PC-3 (cell line): Measurements from ENCODE around the gene CCSER1. TPM values are rescaled to one million over a fixed set of nuclear protein-coding genes. Genes with fewer than 3 reads are reported as not detected.

ENCODE experiments used
- ATAC-seq: fragments of 200-7000 bp; cut with Tn5 transposase; 2 replicates; pipeline ENCODE4 v1.9.1; 2020; ENCODE audit warnings: mild to moderate bottlenecking, moderate library complexity
- BruUV-seq: library from RNA; stranded (reverse); fragments of 400-500 nt; replicated peaks from 2 replicates; lab custom pipeline; 2021; lab: Mats Ljungman, UMichigan
- CTCF ChIA-PET: fragments of 300-600 bp; sonication (Branson Sonifier 250); formaldehyde crosslinking; loops from one replicate; lab custom pipeline; 2022; ENCODE audit warnings: antibody characterized with exemption; lab: Charles Lee
- POLR2A ChIA-PET: fragments of 300-600 bp; sonication (Branson Sonifier 250); formaldehyde crosslinking; loops from one replicate; lab custom pipeline; 2022; ENCODE audit warnings: antibody characterized with exemption; ENCODE audit not compliant: unreplicated experiment; lab: Charles Lee
- DNase-seq: peaks from one replicate; pipeline ENCODE4 v3.0.0-alpha.2; 2015
- H2AFZ ChIP-seq: fragments of 300-600 bp; sonication (generic); 2 replicates; pipeline ENCODE4 v1.6.0; 2016; ENCODE audit warnings: antibody characterized with exemption, low read length
- H3F3A ChIP-seq: fragments of 300-600 bp; sonication (generic); one replicate; pipeline ENCODE4 v1.6.0; 2017; ENCODE audit warnings: antibody characterized with exemption, low read length, control low read depth, mild to moderate bottlenecking; ENCODE audit not compliant: unreplicated experiment
- H3K27ac ChIP-seq: fragments of 300-600 bp; sonication (generic); 2 replicates; pipeline ENCODE4 v1.5.1; 2016; ENCODE audit warnings: mild to moderate bottlenecking, low read length
- H3K27me3 ChIP-seq: fragments of 300-600 bp; sonication (generic); 2 replicates; pipeline ENCODE4 v1.6.1; 2016; ENCODE audit warnings: low read length, mixed read lengths
- H3K36me3 ChIP-seq: fragments of 300-600 bp; sonication (generic); 2 replicates; pipeline ENCODE4 v1.6.1; 2016; ENCODE audit warnings: low read depth, mixed run types, low read length, mixed read lengths
- H3K4me1 ChIP-seq: fragments of 300-600 bp; sonication (generic); 2 replicates; pipeline ENCODE4 v1.5.1; 2016; ENCODE audit warnings: low read length; ENCODE audit not compliant: insufficient read depth
- H3K4me2 ChIP-seq: fragments of 300-600 bp; sonication (generic); 2 replicates; pipeline ENCODE4 v1.6.0; 2016; ENCODE audit warnings: low read length
- H3K4me3 ChIP-seq: fragments of 300-600 bp; sonication (generic); 2 replicates; pipeline ENCODE4 v1.5.1; 2016; ENCODE audit warnings: mild to moderate bottlenecking, low read length, mixed read lengths
- H3K79me2 ChIP-seq: fragments of 300-600 bp; sonication (generic); 2 replicates; pipeline ENCODE4 v1.6.1; 2017; ENCODE audit warnings: low read length, mixed read lengths
- H3K9ac ChIP-seq: fragments of 300-600 bp; sonication (generic); 2 replicates; pipeline ENCODE4 v1.6.0; 2016; ENCODE audit warnings: mild to moderate bottlenecking, low read length
- H3K9me2 ChIP-seq: fragments of 300-600 bp; sonication (generic); replicated peaks from 2 replicates; pipeline ENCODE4 v1.6.1; 2016; ENCODE audit warnings: mixed run types, low read length, mixed read lengths
- H3K9me3 ChIP-seq: fragments of 300-600 bp; sonication (generic); 2 replicates; pipeline ENCODE4 v1.6.1; 2016; ENCODE audit warnings: low read length, mixed read lengths
- H4K20me1 ChIP-seq: fragments of 300-600 bp; sonication (generic); 2 replicates; pipeline ENCODE4 v1.6.1; 2016; ENCODE audit warnings: low read length, mixed read lengths
- EZH2 ChIP-seq: fragments of 300-600 bp; sonication (generic); IDR thresholded peaks from one replicate; pipeline ENCODE4 v1.6.1; 2017; ENCODE audit warnings: antibody characterized with exemption, mild to moderate bottlenecking, low read length; ENCODE audit not compliant: unreplicated experiment
- EZH2phosphoT487 ChIP-seq: fragments of 300-600 bp; sonication (generic); IDR thresholded peaks from 2 replicates; pipeline ENCODE4 v1.6.1; 2018; ENCODE audit warnings: mild to moderate bottlenecking, antibody characterized with exemption, low read length, borderline replicate concordance
- intact Hi-C: fragments of 100-400 bp; cut with micrococcal nuclease; formaldehyde crosslinking; loops from 2 replicates; pipeline ENCODE4 v1.9.0; 2023
- total RNA-seq: library from RNA; depleted of rRNA; stranded (reverse); fragments of >200 nt; gene quantifications from 2 replicates; pipeline ENCODE4 v1.2.3, GENCODE V29; 2014
- TF ChIP-seq, protein P1 (sequence below): fragments of 300-600 bp; sonication (generic); conservative IDR thresholded peaks from 2 replicates; pipeline ENCODE4 v1.5.1; 2017; ENCODE audit warnings: antibody characterized with exemption, low read depth, mild to moderate bottlenecking, low read length

CCSER1 gene
- total RNA-seq, 1 experiment from 2014 or later, result 6.0 TPM

DNA sequence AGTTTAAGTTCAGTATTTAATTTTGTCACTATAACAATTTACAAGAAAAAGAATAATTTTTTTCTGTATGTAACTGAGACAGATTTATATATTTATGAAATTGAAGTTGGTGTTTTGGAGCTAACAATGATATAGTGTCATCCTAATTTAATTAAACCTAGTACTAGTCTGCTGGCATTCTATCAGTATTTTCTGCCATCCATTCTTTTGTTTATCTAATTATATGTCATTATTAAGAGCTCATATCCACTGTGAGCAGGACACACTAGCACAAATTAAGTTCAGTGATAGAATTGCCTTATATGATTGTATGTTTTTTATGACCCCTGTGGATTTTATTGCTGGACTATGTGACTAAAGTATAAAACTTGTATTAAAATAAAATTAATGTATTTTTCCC lies 996.5 kb downstream of the CCSER1 start:
- H3K27me3 ChIP-seq, result no peaks in the 10 kb centered on the region
- DNase-seq (no peak), ATAC-seq (no peak)
- no peaks in the 10 kb centered on the region for H3K9me2 ChIP-seq
- H3K27ac ChIP-seq, result no peak overlapping the region
- no TSS peak for BruUV-seq
- H3K9me3 ChIP-seq, result no peaks in the 10 kb centered on the region
- no peaks in the 10 kb centered on the region for H3K79me2 ChIP-seq
- intact Hi-C loops, result no loop called here
- POLR2A ChIA-PET, result no interaction called here
- no peak overlapping the region for H3K4me3 ChIP-seq
- CTCF ChIA-PET, result no interaction called here
- H3F3A ChIP-seq, result no peaks in the 10 kb centered on the region
- TF ChIP-seq EZH2phosphoT487, result no peak
- TF ChIP-seq, protein P1, sequence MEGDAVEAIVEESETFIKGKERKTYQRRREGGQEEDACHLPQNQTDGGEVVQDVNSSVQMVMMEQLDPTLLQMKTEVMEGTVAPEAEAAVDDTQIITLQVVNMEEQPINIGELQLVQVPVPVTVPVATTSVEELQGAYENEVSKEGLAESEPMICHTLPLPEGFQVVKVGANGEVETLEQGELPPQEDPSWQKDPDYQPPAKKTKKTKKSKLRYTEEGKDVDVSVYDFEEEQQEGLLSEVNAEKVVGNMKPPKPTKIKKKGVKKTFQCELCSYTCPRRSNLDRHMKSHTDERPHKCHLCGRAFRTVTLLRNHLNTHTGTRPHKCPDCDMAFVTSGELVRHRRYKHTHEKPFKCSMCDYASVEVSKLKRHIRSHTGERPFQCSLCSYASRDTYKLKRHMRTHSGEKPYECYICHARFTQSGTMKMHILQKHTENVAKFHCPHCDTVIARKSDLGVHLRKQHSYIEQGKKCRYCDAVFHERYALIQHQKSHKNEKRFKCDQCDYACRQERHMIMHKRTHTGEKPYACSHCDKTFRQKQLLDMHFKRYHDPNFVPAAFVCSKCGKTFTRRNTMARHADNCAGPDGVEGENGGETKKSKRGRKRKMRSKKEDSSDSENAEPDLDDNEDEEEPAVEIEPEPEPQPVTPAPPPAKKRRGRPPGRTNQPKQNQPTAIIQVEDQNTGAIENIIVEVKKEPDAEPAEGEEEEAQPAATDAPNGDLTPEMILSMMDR, result no peak
- TF ChIP-seq EZH2, result no peak
- no peak overlapping the region for H2AFZ ChIP-seq
- H4K20me1 ChIP-seq, result no peaks in the 10 kb centered on the region
- no peaks in the 10 kb centered on the region for H3K4me1 ChIP-seq
- H3K4me2 ChIP-seq, result no peak overlapping the region
- no peaks in the 10 kb centered on the region for H3K36me3 ChIP-seq
- H3K9ac ChIP-seq, result no peak overlapping the region

DNA sequence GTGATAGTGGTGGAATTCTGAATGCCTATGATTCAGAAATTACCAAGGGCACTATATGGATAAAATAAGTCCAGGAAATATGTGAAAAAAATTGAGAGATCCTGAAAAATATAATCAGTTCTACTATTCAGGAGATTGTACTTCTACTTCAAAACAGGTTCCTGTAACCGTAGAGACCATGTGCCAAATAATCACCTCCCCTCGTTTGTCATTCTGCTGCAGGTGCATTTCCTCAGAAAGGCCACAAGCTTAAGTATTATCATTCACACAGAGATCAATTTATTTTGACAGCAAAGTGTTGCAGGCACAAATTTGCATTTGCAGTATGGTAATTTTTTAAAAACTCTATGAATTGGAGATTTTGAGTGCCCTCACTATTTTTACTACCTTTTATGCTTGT lies 1000.0 kb downstream of the CCSER1 start:
- H2AFZ ChIP-seq, result no peak overlapping the region
- TF ChIP-seq, protein P1, result no peak
- no peak for TF ChIP-seq EZH2
- TF ChIP-seq EZH2phosphoT487, result no peak
- CTCF ChIA-PET, result no interaction called here
- no peaks in the 10 kb centered on the region for H3K9me2 ChIP-seq
- no peak overlapping the region for H3K4me3 ChIP-seq
- POLR2A ChIA-PET, result no interaction called here
- H3F3A ChIP-seq, result no peaks in the 10 kb centered on the region
- no peaks in the 10 kb centered on the region for H3K27me3 ChIP-seq
- no peak overlapping the region for H3K27ac ChIP-seq
- no peak for DNase-seq
- no peak overlapping the region for H3K9ac ChIP-seq
- no peaks in the 10 kb centered on the region for H3K4me1 ChIP-seq
- no peaks in the 10 kb centered on the region for H4K20me1 ChIP-seq
- no peaks in the 10 kb centered on the region for H3K36me3 ChIP-seq
- H3K4me2 ChIP-seq, result no peak overlapping the region
- no peak for ATAC-seq
- H3K9me3 ChIP-seq, result no peaks in the 10 kb centered on the region
- H3K79me2 ChIP-seq, result no peaks in the 10 kb centered on the region
- intact Hi-C loops, result no loop called here
- no TSS peak for BruUV-seq

DNA sequence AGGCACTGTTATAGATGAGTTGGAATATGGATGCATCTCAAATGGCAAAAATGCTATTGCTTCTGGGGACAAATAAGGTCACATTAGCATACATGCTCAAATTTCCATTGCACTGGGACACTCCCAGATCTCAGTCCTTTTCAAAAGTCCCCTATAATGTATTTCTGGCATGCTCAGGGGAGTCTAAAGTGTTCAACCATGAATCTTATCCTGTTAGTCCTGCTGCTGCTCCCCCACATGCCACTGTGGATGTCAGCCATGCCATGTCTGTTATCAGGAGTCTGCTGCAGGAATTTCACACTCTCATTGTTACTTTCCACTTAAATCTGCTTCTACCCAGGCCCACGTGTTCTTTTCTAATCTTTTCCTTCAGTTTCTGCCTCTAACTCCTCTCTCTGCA lies 1000.6 kb downstream of the CCSER1 start:
- H3K9me3 ChIP-seq, result no peaks in the 10 kb centered on the region
- no peaks in the 10 kb centered on the region for H4K20me1 ChIP-seq
- H3K9me2 ChIP-seq, result no peaks in the 10 kb centered on the region
- no peaks in the 10 kb centered on the region for H3K79me2 ChIP-seq
- no peak overlapping the region for H3K9ac ChIP-seq
- intact Hi-C loops, result no loop called here
- CTCF ChIA-PET, result no interaction called here
- no peak overlapping the region for H3K4me2 ChIP-seq
- no peaks in the 10 kb centered on the region for H3K4me1 ChIP-seq
- no peaks in the 10 kb centered on the region for H3F3A ChIP-seq
- DNase-seq (no peak), ATAC-seq (no peak)
- no peaks in the 10 kb centered on the region for H3K36me3 ChIP-seq
- no peaks in the 10 kb centered on the region for H3K27me3 ChIP-seq
- no peak overlapping the region for H3K27ac ChIP-seq
- BruUV-seq, result no TSS peak
- H3K4me3 ChIP-seq, result no peak overlapping the region
- TF ChIP-seq, protein P1, result no peak
- TF ChIP-seq EZH2, result no peak
- H2AFZ ChIP-seq, result no peak overlapping the region
- POLR2A ChIA-PET, result no interaction called here
